ENCODE measurements around the gene MLEC. TPM values are rescaled to one million over a fixed set of nuclear protein-coding genes. Genes with fewer than 3 reads are reported as not detected.
A peak's percentile ranks its signal among the peaks of the same experiment; 100 is the strongest.

The MLEC gene
- total RNA-seq, 1 experiment from 2014 or later = 107 TPM

GRCh38 chr12:120646044-120646443 is 40.9 kb upstream of the MLEC start:
- Mint-ChIP-seq H3K27ac (ENCODE audit: low read depth, unreplicated experiment) (no peak overlapping the region), H3K4me1 (ENCODE audit: insufficient read depth, unreplicated experiment) (peaks cover 15% of the 10 kb centered on the region), H3K27me3 (ENCODE audit: insufficient read depth, unreplicated experiment) (peaks cover 47% of the 10 kb centered on the region), H3K4me3 (ENCODE audit: unreplicated experiment) (no peak overlapping the region), H3K36me3 (ENCODE audit: insufficient read depth, unreplicated experiment) (no peaks in the 10 kb centered on the region), H3K9me3 (ENCODE audit: unreplicated experiment) (no peaks in the 10 kb centered on the region)
- POLR2A ChIA-PET = interaction anchor here (0.8 to 1.2 kb wide), 3 partner anchors 11 to 64 kb away, joined by 3 read pairs; no protein-coding TSS in a partner anchor
- CTCF ChIA-PET = interaction anchor here (0.6 to 7.2 kb wide), 21 partner anchors 9 to 339 kb away, joined by 3 to 127 read pairs (median 6); partner anchors contain the start of genes POP5 and UNC119B
- DNase-seq (ENCODE audit: unreplicated experiment) = no peak
- TF ChIP-seq, protein P1, sequence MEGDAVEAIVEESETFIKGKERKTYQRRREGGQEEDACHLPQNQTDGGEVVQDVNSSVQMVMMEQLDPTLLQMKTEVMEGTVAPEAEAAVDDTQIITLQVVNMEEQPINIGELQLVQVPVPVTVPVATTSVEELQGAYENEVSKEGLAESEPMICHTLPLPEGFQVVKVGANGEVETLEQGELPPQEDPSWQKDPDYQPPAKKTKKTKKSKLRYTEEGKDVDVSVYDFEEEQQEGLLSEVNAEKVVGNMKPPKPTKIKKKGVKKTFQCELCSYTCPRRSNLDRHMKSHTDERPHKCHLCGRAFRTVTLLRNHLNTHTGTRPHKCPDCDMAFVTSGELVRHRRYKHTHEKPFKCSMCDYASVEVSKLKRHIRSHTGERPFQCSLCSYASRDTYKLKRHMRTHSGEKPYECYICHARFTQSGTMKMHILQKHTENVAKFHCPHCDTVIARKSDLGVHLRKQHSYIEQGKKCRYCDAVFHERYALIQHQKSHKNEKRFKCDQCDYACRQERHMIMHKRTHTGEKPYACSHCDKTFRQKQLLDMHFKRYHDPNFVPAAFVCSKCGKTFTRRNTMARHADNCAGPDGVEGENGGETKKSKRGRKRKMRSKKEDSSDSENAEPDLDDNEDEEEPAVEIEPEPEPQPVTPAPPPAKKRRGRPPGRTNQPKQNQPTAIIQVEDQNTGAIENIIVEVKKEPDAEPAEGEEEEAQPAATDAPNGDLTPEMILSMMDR (IDR thresholded peaks at IDR 0.05; ENCODE audit: unreplicated experiment) = no peak
- no TSS peak for BruUV-seq (replicated peaks)
- intact Hi-C loops (cut with micrococcal nuclease) = loop anchor here (2.0 to 5.0 kb wide), 2 partner anchors 41 to 466 kb away; partner anchors contain the start of gene MLEC

GRCh38 chr12:120647375-120647755 is 39.6 kb upstream of the MLEC start:
- no peak overlapping the region for H3K27ac Mint-ChIP-seq (ENCODE audit: low read depth, unreplicated experiment)
- no peak for DNase-seq (ENCODE audit: unreplicated experiment)
- H3K4me3 Mint-ChIP-seq (ENCODE audit: unreplicated experiment) = no peak overlapping the region
- CTCF ChIA-PET = interaction anchor here (0.6 to 7.2 kb wide), 47 partner anchors 11 to 711 kb away, joined by 3 to 127 read pairs (median 4); partner anchors contain the start of genes POP5 and UNC119B
- peaks cover 14% of the 10 kb centered on the region for H3K4me1 Mint-ChIP-seq (ENCODE audit: insufficient read depth, unreplicated experiment)
- POLR2A ChIA-PET = interaction anchor here (0.6 to 3.4 kb wide), 5 partner anchors 20 to 66 kb away, joined by 3 to 18 read pairs (median 3); partner anchors contain the start of gene POP5
- H3K9me3 Mint-ChIP-seq (ENCODE audit: unreplicated experiment) = no peaks in the 10 kb centered on the region
- BruUV-seq (replicated peaks) = no TSS peak
- no peaks in the 10 kb centered on the region for H3K36me3 Mint-ChIP-seq (ENCODE audit: insufficient read depth, unreplicated experiment)
- intact Hi-C loops (cut with micrococcal nuclease) = loop anchor here (1.0 to 5.0 kb wide), 5 partner anchors 39 to 465 kb away; partner anchors contain the start of gene MLEC
- TF ChIP-seq, protein P1 (IDR thresholded peaks at IDR 0.05; ENCODE audit: unreplicated experiment) = no peak
- peaks cover 45% of the 10 kb centered on the region for H3K27me3 Mint-ChIP-seq (ENCODE audit: insufficient read depth, unreplicated experiment)

- intact Hi-C loops (cut with micrococcal nuclease) = loop anchor here (1.0 to 5.0 kb wide), 3 partner anchors 66 to 463 kb away; no protein-coding TSS in a partner anchor
- Mint-ChIP-seq H3K4me1 (ENCODE audit: insufficient read depth, unreplicated experiment) (peaks cover 14% of the 10 kb centered on the region), H3K9me3 (ENCODE audit: unreplicated experiment) (no peaks in the 10 kb centered on the region), H3K36me3 (ENCODE audit: insufficient read depth, unreplicated experiment) (no peaks in the 10 kb centered on the region), H3K27me3 (ENCODE audit: insufficient read depth, unreplicated experiment) (peaks cover 49% of the 10 kb centered on the region), H3K4me3 (ENCODE audit: unreplicated experiment) (peak overlapping the region; percentile 15), H3K27ac (ENCODE audit: low read depth, unreplicated experiment) (no peak overlapping the region)
- no peak for DNase-seq (ENCODE audit: unreplicated experiment)
- no TSS peak for BruUV-seq (replicated peaks)
- POLR2A ChIA-PET = interaction anchor here (0.6 to 3.4 kb wide), 5 partner anchors 38 to 415 kb away, joined by 3 to 18 read pairs (median 4); partner anchors contain the start of gene POP5
- TF ChIP-seq, protein P1 (IDR thresholded peaks at IDR 0.05; ENCODE audit: unreplicated experiment) = no peak
- CTCF ChIA-PET = interaction anchor here (0.5 to 7.2 kb wide), 57 partner anchors 9 to 811 kb away, joined by 3 to 127 read pairs (median 5); partner anchors contain the start of genes PLA2G1B, POP5 and UNC119B
Measured at GRCh38 chr12:120649442-120650232, 37.3 kb upstream of the MLEC start.

- Mint-ChIP-seq H3K36me3 (ENCODE audit: insufficient read depth, unreplicated experiment) (no peaks in the 10 kb centered on the region), H3K27me3 (ENCODE audit: insufficient read depth, unreplicated experiment) (peaks cover 47% of the 10 kb centered on the region), H3K4me3 (ENCODE audit: unreplicated experiment) (no peak overlapping the region), H3K4me1 (ENCODE audit: insufficient read depth, unreplicated experiment) (peaks cover 14% of the 10 kb centered on the region), H3K9me3 (ENCODE audit: unreplicated experiment) (no peaks in the 10 kb centered on the region), H3K27ac (ENCODE audit: low read depth, unreplicated experiment) (no peak overlapping the region)
- ChIA-PET POLR2A (interaction anchor here (3.4 kb wide), 1 partner anchor 69 kb away, joined by 18 read pairs; the partner anchor contains the start of gene POP5), CTCF (interaction anchor here (0.5 to 7.2 kb wide), 22 partner anchors 8 to 535 kb away, joined by 3 to 127 read pairs (median 5); partner anchors contain the start of gene POP5)
- BruUV-seq (replicated peaks) = no TSS peak
- intact Hi-C loops (cut with micrococcal nuclease) = no loop called here
- TF ChIP-seq, protein P1 (IDR thresholded peaks at IDR 0.05; ENCODE audit: unreplicated experiment) = no peak
- no peak for DNase-seq (ENCODE audit: unreplicated experiment)
Measured at GRCh38 chr12:120650233-120650690, 36.7 kb upstream of the MLEC start.
